Brain microvascular endothelial cell (primary cell): Measurements from ENCODE around the gene PRKAR1B.
A peak's percentile ranks its signal among the peaks of the same experiment; 100 is the strongest.

Experiments
- DNase-seq: peaks from one replicate; pipeline ENCODE4 v3.0.0-alpha.2; 2020
- H3K27ac ChIP-seq: fragments of 250-450 bp; sonication (Bioruptor Pico); 2 replicates; pipeline ENCODE4 v1.5.1; 2020; ENCODE audit warnings: mild to moderate bottlenecking, moderate library complexity
- H3K27me3 ChIP-seq: fragments of 250-450 bp; sonication (Bioruptor Pico); replicated peaks from 2 replicates; pipeline ENCODE4 v1.5.1; 2020; ENCODE audit warnings: mild to moderate bottlenecking
- H3K36me3 ChIP-seq: fragments of 250-450 bp; sonication (Bioruptor Pico); replicated peaks from 2 replicates; pipeline ENCODE4 v1.5.1; 2020; ENCODE audit warnings: mild to moderate bottlenecking
- H3K4me3 ChIP-seq: 2 replicates; pipeline ENCODE4 v1.5.1; 2011; ENCODE audit warnings: low read depth, mild to moderate bottlenecking, control low read depth, low read length, moderate library complexity
- in situ Hi-C: cut with HindIII; loops from 2 replicates; pipeline ENCODE4 v1.10.0; 2017; ENCODE audit warnings: low sequenced_read_pairs, low pct_ligation_motif_present
- TF ChIP-seq, protein P1 (sequence below): IDR thresholded peaks from 2 replicates; pipeline ENCODE4 v1.5.1; 2011; ENCODE audit warnings: low read depth, mild to moderate bottlenecking, moderate library complexity, low read length, control low read depth, inconsistent platforms; ENCODE audit errors: missing control alignments

The PRKAR1B gene

DNA sequence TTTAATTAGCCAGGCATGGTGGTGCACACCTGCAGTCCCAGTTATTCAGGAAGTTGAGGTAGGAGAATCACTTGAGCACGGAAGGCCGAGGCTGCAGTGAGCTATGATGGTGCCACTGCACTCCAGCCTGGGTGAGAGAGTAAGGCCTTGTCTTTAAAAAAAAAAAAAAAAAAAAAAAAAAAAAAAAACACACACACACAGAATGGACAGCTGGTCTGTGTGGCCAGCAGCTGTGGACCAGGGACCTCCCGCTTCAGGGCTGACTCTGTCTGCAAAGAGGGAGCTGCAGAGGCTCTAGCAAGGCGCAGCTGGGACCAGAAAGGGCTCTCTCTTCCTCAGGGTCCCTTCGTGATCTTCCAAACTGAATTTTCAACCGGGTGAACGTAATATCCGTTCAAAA, 54.2 kb downstream of the PRKAR1B start:
- H3K4me3 ChIP-seq, result no peak overlapping the region
- no peak for DNase-seq
- TF ChIP-seq, protein P1, sequence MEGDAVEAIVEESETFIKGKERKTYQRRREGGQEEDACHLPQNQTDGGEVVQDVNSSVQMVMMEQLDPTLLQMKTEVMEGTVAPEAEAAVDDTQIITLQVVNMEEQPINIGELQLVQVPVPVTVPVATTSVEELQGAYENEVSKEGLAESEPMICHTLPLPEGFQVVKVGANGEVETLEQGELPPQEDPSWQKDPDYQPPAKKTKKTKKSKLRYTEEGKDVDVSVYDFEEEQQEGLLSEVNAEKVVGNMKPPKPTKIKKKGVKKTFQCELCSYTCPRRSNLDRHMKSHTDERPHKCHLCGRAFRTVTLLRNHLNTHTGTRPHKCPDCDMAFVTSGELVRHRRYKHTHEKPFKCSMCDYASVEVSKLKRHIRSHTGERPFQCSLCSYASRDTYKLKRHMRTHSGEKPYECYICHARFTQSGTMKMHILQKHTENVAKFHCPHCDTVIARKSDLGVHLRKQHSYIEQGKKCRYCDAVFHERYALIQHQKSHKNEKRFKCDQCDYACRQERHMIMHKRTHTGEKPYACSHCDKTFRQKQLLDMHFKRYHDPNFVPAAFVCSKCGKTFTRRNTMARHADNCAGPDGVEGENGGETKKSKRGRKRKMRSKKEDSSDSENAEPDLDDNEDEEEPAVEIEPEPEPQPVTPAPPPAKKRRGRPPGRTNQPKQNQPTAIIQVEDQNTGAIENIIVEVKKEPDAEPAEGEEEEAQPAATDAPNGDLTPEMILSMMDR, result no peak
- no peaks in the 10 kb centered on the region for H3K36me3 ChIP-seq
- in situ Hi-C loops, result no loop called here
- H3K27ac ChIP-seq, result no peak overlapping the region
- H3K27me3 ChIP-seq, result no peaks in the 10 kb centered on the region

DNA sequence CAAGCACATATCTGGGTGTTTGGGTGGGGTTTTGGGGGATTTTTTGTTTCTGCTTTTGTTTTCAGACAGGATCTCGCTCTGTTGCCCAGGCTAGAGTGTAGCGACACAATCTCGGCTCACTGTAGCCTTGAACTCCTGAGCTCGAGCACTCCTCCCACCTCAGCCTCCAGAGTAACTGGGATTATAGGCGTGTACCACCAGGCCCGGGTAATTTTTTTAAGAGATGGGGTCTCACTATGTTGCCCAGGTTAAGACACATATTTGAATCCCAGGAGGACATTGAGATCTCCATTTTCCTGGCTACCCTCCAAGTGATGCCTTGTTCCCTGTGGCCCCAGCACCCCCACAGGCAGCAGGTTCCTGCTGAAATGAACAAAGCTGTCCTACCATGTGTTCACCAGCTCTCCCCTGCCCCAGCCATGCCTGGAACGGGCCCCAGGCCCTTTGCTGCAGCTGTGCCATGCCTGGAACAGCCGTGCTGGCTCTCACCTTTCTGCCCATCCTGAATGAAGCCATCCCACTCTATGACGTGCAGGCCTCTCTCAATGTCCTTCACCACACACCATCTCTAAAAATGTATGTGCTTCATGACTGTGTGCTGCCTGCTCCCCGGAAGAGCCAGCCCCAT, 55.6 kb downstream of the PRKAR1B start:
- H3K4me3 ChIP-seq, result no peak overlapping the region
- peaks cover 2% of the 10 kb centered on the region for H3K36me3 ChIP-seq
- TF ChIP-seq, protein P1, result no peak
- in situ Hi-C loops, result no loop called here
- H3K27ac ChIP-seq, result no peak overlapping the region
- no peak for DNase-seq
- H3K27me3 ChIP-seq, result no peaks in the 10 kb centered on the region

DNA sequence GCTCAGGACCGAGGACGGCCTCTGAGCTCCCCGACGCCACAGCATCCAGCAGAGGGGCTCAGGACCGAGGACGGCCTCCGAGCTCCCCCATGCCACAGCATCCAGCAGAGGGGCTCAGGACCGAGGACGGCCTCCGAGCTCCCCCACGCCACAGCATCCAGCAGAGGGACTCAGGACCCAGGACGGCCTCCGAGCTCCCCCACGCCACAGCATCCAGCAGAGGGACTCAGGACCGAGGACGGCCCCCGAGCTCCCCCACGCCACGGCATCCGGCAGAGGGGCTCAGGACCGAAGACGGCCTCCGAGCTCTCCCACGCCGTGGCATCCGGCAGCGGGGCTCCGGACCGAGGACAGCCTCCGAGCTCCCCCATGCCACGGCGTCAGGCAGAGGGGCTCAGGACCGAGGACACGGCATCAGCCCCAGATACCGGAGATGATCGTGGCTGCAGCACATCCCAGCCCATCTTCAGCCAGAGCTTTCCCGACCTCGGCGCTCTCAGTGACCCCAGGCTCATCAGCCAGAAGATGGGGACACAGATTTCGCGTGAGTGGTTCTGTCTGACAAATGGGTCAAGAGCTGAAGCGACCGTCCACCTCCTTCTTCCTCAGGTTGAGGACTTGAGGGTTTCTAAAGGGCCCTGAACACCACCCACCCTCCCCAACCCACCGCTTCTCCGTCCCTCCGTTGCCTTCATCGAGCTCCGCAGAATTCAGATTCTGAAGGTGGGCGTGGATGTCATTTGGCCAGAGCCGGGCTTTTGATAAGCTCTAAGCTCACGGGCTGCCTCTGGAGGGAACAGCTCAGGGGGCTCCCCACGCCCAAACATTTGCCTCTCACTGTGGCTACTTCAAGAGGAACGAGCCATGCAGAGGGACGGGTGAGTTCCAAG, 56.3 kb downstream of the PRKAR1B start:
- TF ChIP-seq, protein P1, result no peak
- in situ Hi-C loops, result no loop called here
- H3K4me3 ChIP-seq, result no peak overlapping the region
- H3K36me3 ChIP-seq, result peaks cover 2% of the 10 kb centered on the region
- DNase-seq, result no peak
- no peaks in the 10 kb centered on the region for H3K27me3 ChIP-seq
- no peak overlapping the region for H3K27ac ChIP-seq

DNA sequence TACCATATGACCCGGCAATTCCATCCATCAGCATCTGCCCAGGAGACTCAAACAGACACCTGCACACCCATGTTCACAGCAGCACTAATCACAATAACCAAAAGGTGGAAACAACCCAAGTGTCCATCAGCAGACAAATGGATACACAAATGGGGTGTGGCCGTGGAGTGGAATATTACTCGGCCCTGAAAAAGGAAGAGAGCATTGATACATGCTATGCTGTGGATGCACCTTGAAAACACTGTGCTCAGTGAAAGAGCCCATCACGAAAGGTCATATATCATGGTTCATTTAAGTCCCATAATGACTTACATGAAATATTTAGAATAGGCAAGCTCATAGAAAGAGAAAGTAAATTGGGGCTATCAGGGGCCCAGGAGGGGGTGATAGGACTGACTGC, 58.1 kb downstream of the PRKAR1B start:
- in situ Hi-C loops, result no loop called here
- Histone ChIP-seq H3K36me3 (peaks cover 2% of the 10 kb centered on the region), H3K27me3 (no peaks in the 10 kb centered on the region), H3K27ac (no peak overlapping the region), H3K4me3 (no peak overlapping the region)
- no peak for DNase-seq
- TF ChIP-seq, protein P1, result no peak

DNA sequence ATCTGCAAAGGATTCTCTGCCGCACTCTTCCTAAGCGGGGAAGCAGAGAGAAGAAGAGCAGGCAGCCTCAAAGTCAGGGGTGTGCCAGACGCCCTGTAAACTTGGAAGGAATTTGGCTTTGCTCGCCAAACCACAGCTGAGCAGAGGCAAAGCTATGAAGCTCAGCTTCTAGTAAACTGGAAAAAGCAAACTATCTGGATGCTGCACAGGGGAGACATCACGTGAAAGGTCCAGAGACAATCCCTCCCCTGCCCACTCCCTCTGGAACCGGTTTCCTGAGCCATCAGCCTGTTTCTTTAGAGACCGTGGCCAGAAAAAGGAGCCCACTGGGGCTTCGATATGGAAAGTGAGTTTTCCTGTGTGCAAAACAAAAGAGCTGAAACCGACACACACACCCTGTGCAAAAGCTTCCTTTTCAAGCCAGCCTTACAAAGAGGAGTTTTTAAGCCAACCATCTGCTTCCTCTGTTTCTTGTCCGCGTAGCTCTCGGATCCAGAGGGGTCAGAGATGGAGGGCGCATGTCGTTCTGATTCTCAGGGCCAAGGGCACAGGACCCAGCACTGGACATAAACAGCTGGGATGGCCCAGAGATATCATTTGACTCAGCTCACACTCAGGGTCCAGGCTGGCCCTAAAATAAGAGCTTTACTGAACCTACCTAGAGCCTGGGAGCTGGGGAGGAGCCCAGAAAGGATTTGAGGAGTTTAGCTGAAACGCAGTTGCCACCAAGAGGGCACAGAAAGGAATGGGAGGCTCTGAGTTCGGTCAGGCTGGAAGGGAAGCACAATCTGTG, 58.7 kb downstream of the PRKAR1B start:
- Histone ChIP-seq H3K36me3 (peaks cover 2% of the 10 kb centered on the region), H3K27me3 (no peaks in the 10 kb centered on the region), H3K27ac (no peak overlapping the region), H3K4me3 (no peak overlapping the region)
- TF ChIP-seq, protein P1, result peak; percentile 3
- peak; percentile 29 for DNase-seq
- in situ Hi-C loops, result no loop called here
